ENCODE results near the gene DACH1.

The DACH1 gene

GRCh38 chr13:71590654-71591148, 276.3 kb downstream of the DACH1 start:
- no peak for DNase-seq (ENCODE audit: low read depth, low spot score)
- no peak overlapping the region for H3K4me3 ChIP-seq (ENCODE audit: low read length)
- no peaks in the 10 kb centered on the region for H3K4me1 ChIP-seq (ENCODE audit: control insufficient read depth, insufficient read depth, low read length)
- no peak overlapping the region for H3K27ac ChIP-seq (ENCODE audit: low read length)
- H3K9me3 ChIP-seq (ENCODE audit: control insufficient read depth, insufficient read depth, low read length): no peaks in the 10 kb centered on the region
- no peaks in the 10 kb centered on the region for H3K27me3 ChIP-seq (ENCODE audit: control insufficient read depth, insufficient read depth, low read length)
- no peaks in the 10 kb centered on the region for H3K36me3 ChIP-seq (ENCODE audit: control insufficient read depth, insufficient read depth, low read length)
- WGBS (ENCODE audit: insufficient coverage, insufficient read length): no CpG with 5 or more reads among the region's 3 CpGs

- DNase-seq (ENCODE audit: low read depth, low spot score): no peak
- no CpG with 5 or more reads among the region's 2 CpGs for WGBS (ENCODE audit: insufficient coverage, insufficient read length)
- no peak overlapping the region for H3K4me3 ChIP-seq (ENCODE audit: low read length)
- no peaks in the 10 kb centered on the region for H3K9me3 ChIP-seq (ENCODE audit: control insufficient read depth, insufficient read depth, low read length)
- no peaks in the 10 kb centered on the region for H3K4me1 ChIP-seq (ENCODE audit: control insufficient read depth, insufficient read depth, low read length)
- H3K27ac ChIP-seq (ENCODE audit: low read length): no peak overlapping the region
- no peaks in the 10 kb centered on the region for H3K27me3 ChIP-seq (ENCODE audit: control insufficient read depth, insufficient read depth, low read length)
- no peaks in the 10 kb centered on the region for H3K36me3 ChIP-seq (ENCODE audit: control insufficient read depth, insufficient read depth, low read length)
These were observed 278.0 kb downstream of the DACH1 start for GRCh38 chr13:71589032-71589431.

- Histone ChIP-seq H3K27me3 (ENCODE audit: control insufficient read depth, insufficient read depth, low read length) (no peaks in the 10 kb centered on the region), H3K36me3 (ENCODE audit: control insufficient read depth, insufficient read depth, low read length) (no peaks in the 10 kb centered on the region), H3K9me3 (ENCODE audit: control insufficient read depth, insufficient read depth, low read length) (no peaks in the 10 kb centered on the region), H3K4me1 (ENCODE audit: control insufficient read depth, insufficient read depth, low read length) (no peaks in the 10 kb centered on the region), H3K4me3 (ENCODE audit: low read length) (no peak overlapping the region), H3K27ac (ENCODE audit: low read length) (no peak overlapping the region)
- no peak for DNase-seq (ENCODE audit: low read depth, low spot score)
- no CpG with 5 or more reads among the region's 5 CpGs for WGBS (ENCODE audit: insufficient coverage, insufficient read length)
These were observed 279.2 kb downstream of the DACH1 start for GRCh38 chr13:71587817-71588216.

GRCh38 chr13:71587193-71587592, 279.8 kb downstream of the DACH1 start:
- Histone ChIP-seq H3K27me3 (ENCODE audit: control insufficient read depth, insufficient read depth, low read length) (no peaks in the 10 kb centered on the region), H3K27ac (ENCODE audit: low read length) (no peak overlapping the region), H3K4me1 (ENCODE audit: control insufficient read depth, insufficient read depth, low read length) (no peaks in the 10 kb centered on the region), H3K9me3 (ENCODE audit: control insufficient read depth, insufficient read depth, low read length) (no peaks in the 10 kb centered on the region), H3K36me3 (ENCODE audit: control insufficient read depth, insufficient read depth, low read length) (no peaks in the 10 kb centered on the region), H3K4me3 (ENCODE audit: low read length) (no peak overlapping the region)
- WGBS (ENCODE audit: insufficient coverage, insufficient read length): no CpG with 5 or more reads among the region's 2 CpGs
- DNase-seq (ENCODE audit: low read depth, low spot score): no peak

GRCh38 chr13:71583581-71583980, 283.4 kb downstream of the DACH1 start:
- Histone ChIP-seq H3K9me3 (ENCODE audit: control insufficient read depth, insufficient read depth, low read length) (no peaks in the 10 kb centered on the region), H3K27ac (ENCODE audit: low read length) (no peak overlapping the region), H3K27me3 (ENCODE audit: control insufficient read depth, insufficient read depth, low read length) (no peaks in the 10 kb centered on the region), H3K36me3 (ENCODE audit: control insufficient read depth, insufficient read depth, low read length) (no peaks in the 10 kb centered on the region), H3K4me1 (ENCODE audit: control insufficient read depth, insufficient read depth, low read length) (no peaks in the 10 kb centered on the region), H3K4me3 (ENCODE audit: low read length) (no peak overlapping the region)
- no peak for DNase-seq (ENCODE audit: low read depth, low spot score)
- no CpG with 5 or more reads among the region's 5 CpGs for WGBS (ENCODE audit: insufficient coverage, insufficient read length)

- no CpG with 5 or more reads among the region's 3 CpGs for WGBS (ENCODE audit: insufficient coverage, insufficient read length)
- Histone ChIP-seq H3K27ac (ENCODE audit: low read length) (no peak overlapping the region), H3K27me3 (ENCODE audit: control insufficient read depth, insufficient read depth, low read length) (no peaks in the 10 kb centered on the region), H3K4me3 (ENCODE audit: low read length) (no peak overlapping the region), H3K4me1 (ENCODE audit: control insufficient read depth, insufficient read depth, low read length) (no peaks in the 10 kb centered on the region), H3K36me3 (ENCODE audit: control insufficient read depth, insufficient read depth, low read length) (no peaks in the 10 kb centered on the region), H3K9me3 (ENCODE audit: control insufficient read depth, insufficient read depth, low read length) (no peaks in the 10 kb centered on the region)
- no peak for DNase-seq (ENCODE audit: low read depth, low spot score)
These were observed 286.4 kb downstream of the DACH1 start for GRCh38 chr13:71580614-71581013.

GRCh38 chr13:71578048-71578447, 289.0 kb downstream of the DACH1 start:
- H3K27me3 ChIP-seq (ENCODE audit: control insufficient read depth, insufficient read depth, low read length): no peaks in the 10 kb centered on the region
- no peak overlapping the region for H3K4me3 ChIP-seq (ENCODE audit: low read length)
- WGBS (ENCODE audit: insufficient coverage, insufficient read length): no CpG with 5 or more reads among the region's 6 CpGs
- DNase-seq (ENCODE audit: low read depth, low spot score): no peak
- no peaks in the 10 kb centered on the region for H3K36me3 ChIP-seq (ENCODE audit: control insufficient read depth, insufficient read depth, low read length)
- no peaks in the 10 kb centered on the region for H3K4me1 ChIP-seq (ENCODE audit: control insufficient read depth, insufficient read depth, low read length)
- H3K9me3 ChIP-seq (ENCODE audit: control insufficient read depth, insufficient read depth, low read length): no peaks in the 10 kb centered on the region
- H3K27ac ChIP-seq (ENCODE audit: low read length): no peak overlapping the region

- no CpG with 5 or more reads among the region's 2 CpGs for WGBS (ENCODE audit: insufficient coverage, insufficient read length)
- H3K4me1 ChIP-seq (ENCODE audit: control insufficient read depth, insufficient read depth, low read length): no peaks in the 10 kb centered on the region
- H3K9me3 ChIP-seq (ENCODE audit: control insufficient read depth, insufficient read depth, low read length): no peaks in the 10 kb centered on the region
- no peak overlapping the region for H3K4me3 ChIP-seq (ENCODE audit: low read length)
- H3K36me3 ChIP-seq (ENCODE audit: control insufficient read depth, insufficient read depth, low read length): no peaks in the 10 kb centered on the region
- H3K27me3 ChIP-seq (ENCODE audit: control insufficient read depth, insufficient read depth, low read length): no peaks in the 10 kb centered on the region
- no peak overlapping the region for H3K27ac ChIP-seq (ENCODE audit: low read length)
- no peak for DNase-seq (ENCODE audit: low read depth, low spot score)
These were observed 289.9 kb downstream of the DACH1 start for GRCh38 chr13:71577127-71577526.

- H3K4me1 ChIP-seq (ENCODE audit: control insufficient read depth, insufficient read depth, low read length): no peaks in the 10 kb centered on the region
- no peak for DNase-seq (ENCODE audit: low read depth, low spot score)
- no peaks in the 10 kb centered on the region for H3K9me3 ChIP-seq (ENCODE audit: control insufficient read depth, insufficient read depth, low read length)
- H3K4me3 ChIP-seq (ENCODE audit: low read length): no peak overlapping the region
- no peaks in the 10 kb centered on the region for H3K36me3 ChIP-seq (ENCODE audit: control insufficient read depth, insufficient read depth, low read length)
- H3K27me3 ChIP-seq (ENCODE audit: control insufficient read depth, insufficient read depth, low read length): no peaks in the 10 kb centered on the region
- H3K27ac ChIP-seq (ENCODE audit: low read length): no peak overlapping the region
- no CpG with 5 or more reads among the region's 1 CpG for WGBS (ENCODE audit: insufficient coverage, insufficient read length)
These were observed 290.4 kb downstream of the DACH1 start for GRCh38 chr13:71576571-71576970.

- Histone ChIP-seq H3K27me3 (ENCODE audit: control insufficient read depth, insufficient read depth, low read length) (no peaks in the 10 kb centered on the region), H3K4me3 (ENCODE audit: low read length) (no peak overlapping the region), H3K4me1 (ENCODE audit: control insufficient read depth, insufficient read depth, low read length) (no peaks in the 10 kb centered on the region), H3K36me3 (ENCODE audit: control insufficient read depth, insufficient read depth, low read length) (no peaks in the 10 kb centered on the region), H3K9me3 (ENCODE audit: control insufficient read depth, insufficient read depth, low read length) (no peaks in the 10 kb centered on the region), H3K27ac (ENCODE audit: low read length) (no peak overlapping the region)
- no CpG with 5 or more reads among the region's 4 CpGs for WGBS (ENCODE audit: insufficient coverage, insufficient read length)
- DNase-seq (ENCODE audit: low read depth, low spot score): no peak
These were observed 320.1 kb downstream of the DACH1 start for GRCh38 chr13:71546881-71547280.

- Histone ChIP-seq H3K4me1 (ENCODE audit: control insufficient read depth, insufficient read depth, low read length) (no peaks in the 10 kb centered on the region), H3K9me3 (ENCODE audit: control insufficient read depth, insufficient read depth, low read length) (no peaks in the 10 kb centered on the region), H3K4me3 (ENCODE audit: low read length) (no peak overlapping the region), H3K36me3 (ENCODE audit: control insufficient read depth, insufficient read depth, low read length) (no peaks in the 10 kb centered on the region), H3K27ac (ENCODE audit: low read length) (no peak overlapping the region), H3K27me3 (ENCODE audit: control insufficient read depth, insufficient read depth, low read length) (no peaks in the 10 kb centered on the region)
- no CpG with 5 or more reads among the region's 1 CpG for WGBS (ENCODE audit: insufficient coverage, insufficient read length)
- no peak for DNase-seq (ENCODE audit: low read depth, low spot score)
These were observed 326.9 kb downstream of the DACH1 start for GRCh38 chr13:71540098-71540497.
